ENCODE measurements around the gene MRPS25.

GRCh38 chr3:15102256-15102655, 37.1 kb upstream of the MRPS25 start:
- TF ChIP-seq CTCF (IDR thresholded peaks at IDR 0.05) = no peak
- no peak for TF ChIP-seq POLR2A (IDR thresholded peaks at IDR 0.05)

Data from thyroid gland (tissue), 4 donors.